ENCODE data around the gene SURF6. TPM values are rescaled to one million over a fixed set of nuclear protein-coding genes. Genes with fewer than 3 reads are reported as not detected.
"Not testable (repeated sequence)": the region's sequence is repeated elsewhere in the genome, so short reads cannot be mapped to it uniquely, and the experiment has no call there.

The SURF6 gene
- total RNA-seq, 1 experiment from 2014 or later, result 16.1 TPM

DNA sequence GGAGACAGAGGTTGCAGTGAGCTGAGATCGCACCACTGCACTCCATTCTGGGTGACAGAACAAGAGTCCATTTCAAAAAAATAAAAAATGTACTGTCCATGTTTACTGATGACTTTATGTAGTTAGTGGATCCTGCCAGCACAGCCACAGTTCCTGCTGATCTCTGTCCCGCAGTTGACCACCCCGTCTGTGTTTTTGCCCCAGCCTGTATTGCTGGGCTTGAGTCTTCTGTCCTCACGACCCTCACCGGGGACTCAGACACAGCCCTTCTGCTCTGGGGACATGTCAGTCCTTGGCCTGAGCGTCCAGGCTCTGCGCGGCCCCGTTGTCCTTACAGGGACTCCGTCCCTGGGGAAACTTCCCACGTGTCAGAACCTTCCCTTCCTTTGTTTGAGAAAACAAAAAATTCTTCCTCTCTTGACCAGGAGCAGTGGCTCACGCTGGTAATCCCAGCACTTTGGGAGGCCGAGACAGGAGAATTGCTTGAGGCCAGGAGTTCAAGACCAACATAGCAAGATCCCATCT is 14.5 kb downstream of the SURF6 start:
- H3K4me3 ChIP-seq (ENCODE audit: low read depth in 2 of 2, low read length in 2 of 2), result no peak overlapping the region
- no TSS peak for BruUV-seq (replicated peaks)
- POLR2A ChIA-PET, result no interaction called here

GRCh38 chr9:133320421-133320881 is 15.5 kb downstream of the SURF6 start:
- CTCF ChIA-PET, result interaction anchor here (1.0 kb wide), 1 partner anchor 134 kb away, joined by 5 read pairs; no protein-coding TSS in a partner anchor
- POLR2A ChIA-PET, result no interaction called here
- BruUV-seq (replicated peaks), result no TSS peak
- Histone ChIP-seq H3K27me3 (ENCODE audit: control insufficient read depth, insufficient read depth, low read length) (no peaks in the 10 kb centered on the region), H3K36me3 (ENCODE audit: control insufficient read depth, insufficient read depth, low read length) (no peaks in the 10 kb centered on the region), H3K27ac (ENCODE audit: low read length) (no peak overlapping the region), H3K4me3 (ENCODE audit: low read depth in 2 of 2, low read length in 2 of 2) (no peak overlapping the region), H3K4me1 (ENCODE audit: control insufficient read depth, insufficient read depth, low read length) (no peaks in the 10 kb centered on the region), H3K9me3 (ENCODE audit: control insufficient read depth, insufficient read depth, low read depth, low read length) (no peaks in the 10 kb centered on the region)
- DNase-seq (ENCODE audit: low read depth, low spot score), result no peak
- peak; percentile 56; the same call in 1 of the 2 replicates for ATAC-seq
- in situ Hi-C loops (cut with HindIII; ENCODE audit: low pct_unique_long_range_greater_than_20kb, low sequenced_read_pairs) (no loop called here), intact Hi-C loops (cut with micrococcal nuclease; ENCODE audit: unreplicated experiment) (no loop called here)
- no peak for TF ChIP-seq CTCF (IDR thresholded peaks at IDR 0.05)
- TF ChIP-seq, protein P1, sequence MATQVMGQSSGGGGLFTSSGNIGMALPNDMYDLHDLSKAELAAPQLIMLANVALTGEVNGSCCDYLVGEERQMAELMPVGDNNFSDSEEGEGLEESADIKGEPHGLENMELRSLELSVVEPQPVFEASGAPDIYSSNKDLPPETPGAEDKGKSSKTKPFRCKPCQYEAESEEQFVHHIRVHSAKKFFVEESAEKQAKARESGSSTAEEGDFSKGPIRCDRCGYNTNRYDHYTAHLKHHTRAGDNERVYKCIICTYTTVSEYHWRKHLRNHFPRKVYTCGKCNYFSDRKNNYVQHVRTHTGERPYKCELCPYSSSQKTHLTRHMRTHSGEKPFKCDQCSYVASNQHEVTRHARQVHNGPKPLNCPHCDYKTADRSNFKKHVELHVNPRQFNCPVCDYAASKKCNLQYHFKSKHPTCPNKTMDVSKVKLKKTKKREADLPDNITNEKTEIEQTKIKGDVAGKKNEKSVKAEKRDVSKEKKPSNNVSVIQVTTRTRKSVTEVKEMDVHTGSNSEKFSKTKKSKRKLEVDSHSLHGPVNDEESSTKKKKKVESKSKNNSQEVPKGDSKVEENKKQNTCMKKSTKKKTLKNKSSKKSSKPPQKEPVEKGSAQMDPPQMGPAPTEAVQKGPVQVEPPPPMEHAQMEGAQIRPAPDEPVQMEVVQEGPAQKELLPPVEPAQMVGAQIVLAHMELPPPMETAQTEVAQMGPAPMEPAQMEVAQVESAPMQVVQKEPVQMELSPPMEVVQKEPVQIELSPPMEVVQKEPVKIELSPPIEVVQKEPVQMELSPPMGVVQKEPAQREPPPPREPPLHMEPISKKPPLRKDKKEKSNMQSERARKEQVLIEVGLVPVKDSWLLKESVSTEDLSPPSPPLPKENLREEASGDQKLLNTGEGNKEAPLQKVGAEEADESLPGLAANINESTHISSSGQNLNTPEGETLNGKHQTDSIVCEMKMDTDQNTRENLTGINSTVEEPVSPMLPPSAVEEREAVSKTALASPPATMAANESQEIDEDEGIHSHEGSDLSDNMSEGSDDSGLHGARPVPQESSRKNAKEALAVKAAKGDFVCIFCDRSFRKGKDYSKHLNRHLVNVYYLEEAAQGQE (IDR thresholded peaks at IDR 0.05; ENCODE audit: insufficient read depth in 1 of 2, low read depth in 2 of 2, low read length in 1 of 2), result no peak

More for the DNA sequence above, 14.5 kb downstream of the SURF6 start:
- DNase-seq (ENCODE audit: low read depth, low spot score), result no peak
- no peak for TF ChIP-seq POLR2AphosphoS5 (IDR thresholded peaks at IDR 0.05; ENCODE audit: low read depth, low read length)
- TF ChIP-seq, protein P1 (IDR thresholded peaks at IDR 0.05; ENCODE audit: insufficient read depth in 1 of 2, low read depth in 2 of 2, low read length in 1 of 2), result no peak
- TF ChIP-seq SIN3A (IDR thresholded peaks at IDR 0.05; ENCODE audit: borderline replicate concordance, insufficient read depth, low read depth, low read length), result no peak
- no peak for TF ChIP-seq CTCF (IDR thresholded peaks at IDR 0.05)
- no peak for TF ChIP-seq TCF7L2 (IDR thresholded peaks at IDR 0.05; ENCODE audit: low read depth, low read length)
- in situ Hi-C loops (cut with HindIII; ENCODE audit: low pct_unique_long_range_greater_than_20kb, low sequenced_read_pairs) (no loop called here), intact Hi-C loops (cut with micrococcal nuclease; ENCODE audit: unreplicated experiment) (no loop called here)
- H3K9me3 ChIP-seq (ENCODE audit: control insufficient read depth, insufficient read depth, low read depth, low read length), result no peaks in the 10 kb centered on the region
- H3K36me3 ChIP-seq (ENCODE audit: control insufficient read depth, insufficient read depth, low read length), result no peaks in the 10 kb centered on the region
- H3K4me1 ChIP-seq (ENCODE audit: control insufficient read depth, insufficient read depth, low read length), result no peaks in the 10 kb centered on the region
- no peak overlapping the region for H3K27ac ChIP-seq (ENCODE audit: low read length)
- CTCF ChIA-PET, result no interaction called here
- no peak for ATAC-seq
- no peaks in the 10 kb centered on the region for H3K27me3 ChIP-seq (ENCODE audit: control insufficient read depth, insufficient read depth, low read length)

DNA sequence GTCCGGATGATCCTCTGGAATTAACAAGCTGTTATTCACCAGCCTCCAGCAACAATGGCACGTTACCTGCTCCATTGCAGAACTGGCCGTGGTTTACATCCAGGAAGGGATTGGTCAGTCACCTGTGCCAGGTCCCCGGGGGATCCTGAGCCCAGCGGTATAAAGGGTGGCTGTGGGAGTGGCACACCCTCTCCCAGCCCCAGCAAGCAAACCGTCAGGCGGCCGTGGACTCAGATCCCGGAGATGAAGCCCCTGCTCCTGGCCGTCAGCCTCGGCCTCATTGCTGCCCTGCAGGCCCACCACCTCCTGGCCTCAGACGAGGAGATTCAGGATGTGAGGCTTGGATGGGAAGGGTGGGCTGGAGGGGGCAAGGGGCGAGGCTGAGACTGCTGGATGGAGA is 18.4 kb downstream of the SURF6 start:
- ATAC-seq; H3K4me1 ChIP-seq (ENCODE audit: control insufficient read depth, insufficient read depth, low read length); H3K9me3 ChIP-seq (ENCODE audit: control insufficient read depth, insufficient read depth, low read depth, low read length); BruUV-seq (replicated peaks); H3K27ac ChIP-seq (ENCODE audit: low read length); H3K36me3 ChIP-seq (ENCODE audit: control insufficient read depth, insufficient read depth, low read length); H3K4me3 ChIP-seq (ENCODE audit: low read depth in 2 of 2, low read length in 2 of 2); intact Hi-C loops (cut with micrococcal nuclease; ENCODE audit: unreplicated experiment); POLR2A ChIA-PET; CTCF ChIA-PET; DNase-seq (ENCODE audit: low read depth, low spot score); in situ Hi-C loops (cut with HindIII; ENCODE audit: low pct_unique_long_range_greater_than_20kb, low sequenced_read_pairs); H3K27me3 ChIP-seq (ENCODE audit: control insufficient read depth, insufficient read depth, low read length): not testable (repeated sequence)
